ENCODE results near the gene NLRP14.

NLRP14 gene

DNA sequence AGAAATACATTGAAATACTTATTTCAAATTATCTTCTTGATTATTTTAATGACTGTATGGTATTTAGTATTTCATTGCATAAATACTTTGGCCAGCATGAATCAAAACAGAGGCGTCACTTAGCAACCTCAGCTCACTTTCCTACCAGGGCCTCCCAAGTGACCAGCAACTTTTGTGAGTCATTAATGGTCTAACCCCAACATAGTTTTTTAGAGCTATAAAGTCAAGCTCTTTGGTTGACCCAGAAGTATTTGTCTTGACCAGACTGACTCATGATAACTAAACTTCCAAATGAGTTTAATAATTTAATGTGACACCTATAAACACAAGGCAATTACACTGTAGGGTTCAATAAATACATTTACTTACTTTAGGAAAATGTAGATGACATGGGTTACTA, 40.6 kb downstream of the NLRP14 start:
- Histone ChIP-seq H3K9me3 (ENCODE audit: insufficient read depth, low read depth, low read length) (no peaks in the 10 kb centered on the region), H3K36me3 (ENCODE audit: insufficient read depth, low read length) (no peaks in the 10 kb centered on the region), H3K27ac (ENCODE audit: low read depth, low read length) (no peak overlapping the region), H3K9ac (ENCODE audit: low read depth, low read length) (no peak overlapping the region), H3K27me3 (ENCODE audit: insufficient read depth, low read length) (no peaks in the 10 kb centered on the region), H3K4me1 (ENCODE audit: insufficient read depth, low read length) (0 out of 2 replicates have a peak, but pooled peaks cover 4% of the 10 kb centered on the region), H3K4me3 (ENCODE audit: low read length) (no peak overlapping the region)
- WGBS = 94% methylated on average over 1 of the region's 1 CpG

DNA sequence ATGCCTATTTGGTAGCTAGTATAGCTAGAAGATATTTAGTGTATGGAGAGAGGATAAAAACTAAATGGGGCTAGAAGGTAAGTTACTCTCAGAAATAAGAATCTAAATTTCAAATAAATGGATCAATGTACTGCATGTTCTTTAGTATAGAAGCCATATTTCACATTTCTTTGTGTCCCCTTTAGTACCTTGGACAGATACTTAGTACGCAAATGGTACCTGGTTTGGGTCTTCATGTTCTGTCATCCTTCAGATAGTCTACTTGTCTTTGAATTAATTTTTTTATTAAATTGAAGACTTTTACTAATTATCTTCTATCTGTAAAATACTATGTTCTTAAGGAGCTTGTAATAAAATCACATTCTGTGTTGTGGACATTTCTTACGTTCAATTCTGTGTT, 42.3 kb downstream of the NLRP14 start:
- Histone ChIP-seq H3K9ac (ENCODE audit: low read depth, low read length) (no peak overlapping the region), H3K9me3 (ENCODE audit: insufficient read depth, low read depth, low read length) (no peaks in the 10 kb centered on the region), H3K27me3 (ENCODE audit: insufficient read depth, low read length) (no peaks in the 10 kb centered on the region), H3K36me3 (ENCODE audit: insufficient read depth, low read length) (no peaks in the 10 kb centered on the region), H3K4me1 (ENCODE audit: insufficient read depth, low read length) (0 out of 2 replicates have a peak, but pooled peaks cover 4% of the 10 kb centered on the region), H3K4me3 (ENCODE audit: low read length) (no peak overlapping the region), H3K27ac (ENCODE audit: low read depth, low read length) (no peak overlapping the region)
- WGBS = 90% methylated on average over 1 of the region's 2 CpGs

DNA sequence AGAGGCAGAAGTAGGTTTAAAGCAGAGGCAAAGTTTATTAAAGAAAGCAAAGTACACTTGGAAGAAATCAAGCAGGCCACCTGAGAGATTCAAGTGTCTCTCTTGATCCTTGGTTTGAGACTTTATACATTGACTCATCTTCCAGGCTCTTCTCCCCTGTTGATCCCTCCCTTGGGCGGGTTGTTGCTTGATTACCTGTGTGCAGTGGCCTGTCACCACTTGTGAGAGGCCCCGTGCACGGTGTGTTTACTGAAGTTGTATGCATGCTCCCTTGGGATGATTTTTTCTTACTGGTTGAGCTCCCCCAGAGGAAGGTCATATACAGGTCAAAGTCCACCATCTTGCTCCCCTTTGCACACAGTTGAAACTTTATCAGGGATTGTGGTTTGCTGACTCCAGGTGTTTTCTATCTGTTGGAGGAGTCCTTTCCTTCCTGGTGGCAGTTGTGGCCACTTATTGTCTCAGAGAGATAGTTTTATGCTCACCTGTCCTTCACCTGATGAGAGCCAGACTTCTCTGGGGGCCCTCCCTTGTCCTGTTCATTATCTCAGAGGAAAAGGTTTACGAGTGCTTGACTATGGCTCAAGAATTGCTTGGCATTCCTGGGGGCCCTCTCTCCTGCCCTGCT, 52.2 kb downstream of the NLRP14 start:
- H3K4me3 ChIP-seq (ENCODE audit: low read length) = no peak overlapping the region
- H3K27me3 ChIP-seq (ENCODE audit: insufficient read depth, low read length) = no peaks in the 10 kb centered on the region
- H3K9me3 ChIP-seq (ENCODE audit: insufficient read depth, low read depth, low read length) = no peaks in the 10 kb centered on the region
- H3K27ac ChIP-seq (ENCODE audit: low read depth, low read length) = no peak overlapping the region
- no peaks in the 10 kb centered on the region for H3K36me3 ChIP-seq (ENCODE audit: insufficient read depth, low read length)
- no peaks in the 10 kb centered on the region for H3K4me1 ChIP-seq (ENCODE audit: insufficient read depth, low read length)
- no peak overlapping the region for H3K9ac ChIP-seq (ENCODE audit: low read depth, low read length)
- 85% methylated on average over 4 of the region's 4 CpGs for WGBS

DNA sequence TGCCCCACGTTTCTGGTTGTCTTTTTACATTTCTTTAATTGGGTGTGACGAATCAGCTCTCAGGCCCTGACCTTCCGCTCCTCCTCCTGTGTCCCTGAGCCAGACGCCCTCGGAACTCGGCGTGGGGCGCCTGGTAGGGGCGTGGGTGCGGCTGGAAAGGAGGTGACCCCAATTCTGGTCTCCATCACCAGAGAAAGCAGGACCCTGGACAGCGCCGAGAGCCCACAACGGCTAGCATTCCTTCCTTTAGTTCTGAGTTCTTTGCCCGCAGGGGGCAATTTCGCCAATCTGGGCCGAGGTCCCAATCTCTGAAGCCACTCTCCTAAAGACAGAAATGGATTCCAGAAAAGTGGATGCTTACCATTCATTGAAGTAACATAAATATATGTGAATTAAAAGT, 56.8 kb downstream of the NLRP14 start:
- H3K27ac ChIP-seq (ENCODE audit: low read depth, low read length) = no peak overlapping the region
- H3K4me1 ChIP-seq (ENCODE audit: insufficient read depth, low read length) = no peaks in the 10 kb centered on the region
- peaks cover 17% of the 10 kb centered on the region for H3K9me3 ChIP-seq (ENCODE audit: insufficient read depth, low read depth, low read length)
- 77% methylated on average over 16 of the region's 16 CpGs for WGBS
- no peaks in the 10 kb centered on the region for H3K36me3 ChIP-seq (ENCODE audit: insufficient read depth, low read length)
- H3K27me3 ChIP-seq (ENCODE audit: insufficient read depth, low read length) = no peaks in the 10 kb centered on the region
- H3K9ac ChIP-seq (ENCODE audit: low read depth, low read length) = no peak overlapping the region
- no peak overlapping the region for H3K4me3 ChIP-seq (ENCODE audit: low read length)

DNA sequence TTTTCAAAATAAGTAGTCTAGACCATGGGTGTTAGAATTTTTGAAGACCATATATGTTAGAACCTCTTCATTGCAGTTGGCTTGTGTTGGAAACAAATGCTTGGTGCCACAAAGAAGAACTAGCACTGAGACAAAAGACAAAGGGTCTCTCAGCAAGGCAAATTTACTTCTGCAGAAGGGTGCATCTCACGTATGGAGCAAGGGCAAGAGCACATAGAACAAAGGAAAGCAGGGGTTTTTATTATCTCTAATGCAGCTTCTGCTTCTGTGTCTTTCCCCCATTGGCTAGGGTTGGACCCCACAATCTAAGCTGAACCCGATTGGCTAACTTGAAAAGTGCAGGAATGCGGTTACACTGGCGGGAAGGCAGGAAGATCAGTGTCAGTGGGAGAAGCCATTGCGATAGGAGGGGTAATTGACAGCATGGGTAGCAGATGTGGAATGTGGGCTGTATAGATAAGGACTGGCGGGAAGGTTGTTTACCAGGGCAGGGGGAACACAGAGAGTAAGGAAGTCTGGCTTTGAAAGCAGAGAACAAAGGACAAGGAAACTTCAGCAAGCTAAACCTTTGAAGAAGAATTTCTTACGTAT, 59.4 kb downstream of the NLRP14 start:
- H3K36me3 ChIP-seq (ENCODE audit: insufficient read depth, low read length) = no peaks in the 10 kb centered on the region
- no peak overlapping the region for H3K27ac ChIP-seq (ENCODE audit: low read depth, low read length)
- WGBS = 92% methylated on average over 7 of the region's 7 CpGs

DNA sequence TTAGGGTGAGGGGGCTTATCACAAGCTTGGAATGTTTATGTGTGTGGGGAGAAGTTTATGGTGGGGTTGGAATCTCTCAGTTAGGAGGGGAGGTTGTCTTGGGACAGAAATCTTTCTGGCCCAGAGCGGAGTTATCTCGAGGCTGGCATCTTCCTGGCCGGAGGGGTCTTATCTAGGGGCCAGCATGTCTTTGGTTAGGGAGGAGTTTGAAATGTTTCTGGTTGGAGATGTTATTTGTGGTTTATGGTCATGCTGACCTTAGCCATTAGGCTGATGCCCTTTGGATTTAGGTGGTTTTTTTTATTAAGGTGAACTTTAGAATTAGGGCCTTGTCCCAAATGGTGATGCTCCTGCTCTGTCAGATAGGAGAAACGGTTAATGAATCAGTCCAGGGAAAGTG, 60.6 kb downstream of the NLRP14 start:
- H3K9me3 ChIP-seq (ENCODE audit: insufficient read depth, low read depth, low read length) = peaks cover 17% of the 10 kb centered on the region
- 92% methylated on average over 4 of the region's 4 CpGs for WGBS

More for the DNA sequence above, 59.4 kb downstream of the NLRP14 start:
- Histone ChIP-seq H3K4me3 (ENCODE audit: low read length) (no peak overlapping the region), H3K9me3 (ENCODE audit: insufficient read depth, low read depth, low read length) (peaks cover 17% of the 10 kb centered on the region), H3K9ac (ENCODE audit: low read depth, low read length) (no peak overlapping the region), H3K27me3 (ENCODE audit: insufficient read depth, low read length) (no peaks in the 10 kb centered on the region), H3K4me1 (ENCODE audit: insufficient read depth, low read length) (no peaks in the 10 kb centered on the region)

DNA sequence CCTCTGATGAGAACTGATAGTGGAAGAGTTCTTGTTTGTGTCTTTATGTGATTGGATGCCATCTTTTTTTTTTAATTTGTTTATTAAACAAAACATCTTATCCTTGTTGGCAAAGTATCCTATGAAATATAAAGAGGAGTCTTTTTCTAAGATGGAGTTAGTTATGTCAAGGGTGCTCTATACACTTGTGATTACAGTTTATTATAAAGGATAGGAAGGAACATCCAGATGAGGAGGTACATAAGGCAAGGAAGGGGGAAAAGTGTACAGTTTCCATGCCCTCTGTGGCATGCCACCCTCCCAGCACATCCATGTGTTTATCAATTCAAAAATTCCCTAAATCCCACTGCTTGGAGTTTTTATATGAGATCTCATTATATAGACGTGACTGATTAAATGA, 61.2 kb downstream of the NLRP14 start:
- H3K27me3 ChIP-seq (ENCODE audit: insufficient read depth, low read length) = no peaks in the 10 kb centered on the region
- WGBS = 80% methylated on average over 1 of the region's 1 CpG
- no peak overlapping the region for H3K9ac ChIP-seq (ENCODE audit: low read depth, low read length)
- H3K4me1 ChIP-seq (ENCODE audit: insufficient read depth, low read length) = no peaks in the 10 kb centered on the region
- no peak overlapping the region for H3K4me3 ChIP-seq (ENCODE audit: low read length)
- H3K36me3 ChIP-seq (ENCODE audit: insufficient read depth, low read length) = no peaks in the 10 kb centered on the region
- no peak overlapping the region for H3K27ac ChIP-seq (ENCODE audit: low read depth, low read length)
- peaks cover 17% of the 10 kb centered on the region for H3K9me3 ChIP-seq (ENCODE audit: insufficient read depth, low read depth, low read length)

More for the DNA sequence above, 60.6 kb downstream of the NLRP14 start:
- no peak overlapping the region for H3K9ac ChIP-seq (ENCODE audit: low read depth, low read length)
- H3K27ac ChIP-seq (ENCODE audit: low read depth, low read length) = no peak overlapping the region
- no peaks in the 10 kb centered on the region for H3K36me3 ChIP-seq (ENCODE audit: insufficient read depth, low read length)
- H3K27me3 ChIP-seq (ENCODE audit: insufficient read depth, low read length) = no peaks in the 10 kb centered on the region
- H3K4me3 ChIP-seq (ENCODE audit: low read length) = no peak overlapping the region
- no peaks in the 10 kb centered on the region for H3K4me1 ChIP-seq (ENCODE audit: insufficient read depth, low read length)

DNA sequence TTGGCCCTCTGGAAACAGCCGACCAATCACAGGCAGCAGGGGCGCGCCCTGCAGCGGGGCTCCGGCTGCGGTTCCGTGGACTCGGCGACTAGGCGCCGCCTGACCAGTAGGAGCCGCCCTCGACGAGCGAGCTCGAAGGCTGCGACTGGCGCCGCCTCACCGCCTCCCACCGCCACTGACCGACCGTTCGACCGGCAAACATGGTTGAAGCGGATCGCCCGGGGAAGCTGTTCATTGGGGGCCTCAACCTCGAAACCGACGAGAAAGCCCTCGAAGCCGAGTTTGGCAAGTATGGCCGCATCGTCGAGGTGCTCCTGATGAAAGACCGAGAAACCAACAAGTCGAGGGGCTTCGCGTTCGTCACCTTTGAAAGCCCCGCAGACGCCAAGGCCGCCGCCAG, 68.6 kb downstream of the NLRP14 start, which contains the start of gene RBMXL2:
Gene RBMXL2 (plus strand): TSS at position 78 of the 400 bp plus-strand sequence. CDS start 123 bp downstream, at position 201.
- no peak within 1 kb of the TSS for H3K4me3 ChIP-seq (ENCODE audit: low read length)
- no peaks in the 10 kb centered on the region for H3K4me1 ChIP-seq (ENCODE audit: insufficient read depth, low read length)
- H3K36me3 ChIP-seq (ENCODE audit: insufficient read depth, low read length) = no peaks in the 10 kb centered on the region
- WGBS = 95% methylated on average over 45 of the region's 45 CpGs
- no peaks in the 10 kb centered on the region for H3K9me3 ChIP-seq (ENCODE audit: insufficient read depth, low read depth, low read length)
- no peak within 1 kb of the TSS for H3K9ac ChIP-seq (ENCODE audit: low read depth, low read length)
- no peaks in the 10 kb centered on the region for H3K27me3 ChIP-seq (ENCODE audit: insufficient read depth, low read length)
- no peak within 1 kb of the TSS for H3K27ac ChIP-seq (ENCODE audit: low read depth, low read length)

DNA sequence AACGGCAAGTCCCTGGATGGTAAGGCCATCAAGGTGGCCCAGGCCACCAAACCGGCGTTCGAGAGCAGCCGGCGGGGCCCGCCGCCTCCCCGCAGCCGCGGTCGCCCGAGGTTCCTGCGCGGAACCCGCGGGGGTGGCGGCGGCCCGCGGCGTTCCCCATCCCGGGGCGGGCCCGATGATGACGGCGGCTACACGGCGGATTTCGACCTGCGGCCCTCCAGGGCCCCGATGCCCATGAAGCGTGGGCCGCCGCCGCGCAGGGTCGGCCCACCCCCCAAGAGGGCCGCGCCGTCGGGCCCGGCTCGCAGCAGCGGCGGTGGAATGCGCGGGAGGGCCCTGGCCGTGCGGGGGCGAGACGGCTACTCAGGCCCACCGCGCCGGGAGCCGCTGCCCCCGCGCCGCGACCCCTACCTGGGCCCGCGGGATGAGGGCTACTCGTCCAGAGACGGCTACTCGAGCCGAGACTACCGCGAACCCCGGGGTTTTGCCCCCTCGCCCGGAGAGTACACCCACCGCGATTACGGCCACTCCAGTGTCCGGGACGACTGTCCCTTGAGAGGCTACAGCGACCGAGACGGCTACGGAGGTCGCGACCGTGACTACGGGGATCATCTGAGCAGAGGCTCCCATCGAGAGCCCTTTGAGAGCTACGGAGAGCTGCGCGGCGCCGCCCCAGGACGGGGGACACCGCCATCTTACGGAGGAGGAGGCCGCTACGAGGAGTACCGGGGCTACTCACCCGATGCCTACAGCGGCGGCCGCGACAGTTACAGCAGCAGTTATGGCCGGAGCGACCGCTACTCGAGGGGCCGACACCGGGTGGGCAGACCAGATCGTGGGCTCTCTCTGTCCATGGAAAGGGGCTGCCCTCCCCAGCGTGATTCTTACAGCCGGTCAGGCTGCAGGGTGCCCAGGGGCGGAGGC, 69.3 kb downstream of the NLRP14 start:
- Histone ChIP-seq H3K36me3 (ENCODE audit: insufficient read depth, low read length) (no peaks in the 10 kb centered on the region), H3K27me3 (ENCODE audit: insufficient read depth, low read length) (no peaks in the 10 kb centered on the region), H3K9ac (ENCODE audit: low read depth, low read length) (no peak overlapping the region), H3K9me3 (ENCODE audit: insufficient read depth, low read depth, low read length) (no peaks in the 10 kb centered on the region), H3K4me1 (ENCODE audit: insufficient read depth, low read length) (no peaks in the 10 kb centered on the region), H3K27ac (ENCODE audit: low read depth, low read length) (no peak overlapping the region), H3K4me3 (ENCODE audit: low read length) (no peak overlapping the region)
- WGBS = 98% methylated on average over 111 of the region's 111 CpGs

DNA sequence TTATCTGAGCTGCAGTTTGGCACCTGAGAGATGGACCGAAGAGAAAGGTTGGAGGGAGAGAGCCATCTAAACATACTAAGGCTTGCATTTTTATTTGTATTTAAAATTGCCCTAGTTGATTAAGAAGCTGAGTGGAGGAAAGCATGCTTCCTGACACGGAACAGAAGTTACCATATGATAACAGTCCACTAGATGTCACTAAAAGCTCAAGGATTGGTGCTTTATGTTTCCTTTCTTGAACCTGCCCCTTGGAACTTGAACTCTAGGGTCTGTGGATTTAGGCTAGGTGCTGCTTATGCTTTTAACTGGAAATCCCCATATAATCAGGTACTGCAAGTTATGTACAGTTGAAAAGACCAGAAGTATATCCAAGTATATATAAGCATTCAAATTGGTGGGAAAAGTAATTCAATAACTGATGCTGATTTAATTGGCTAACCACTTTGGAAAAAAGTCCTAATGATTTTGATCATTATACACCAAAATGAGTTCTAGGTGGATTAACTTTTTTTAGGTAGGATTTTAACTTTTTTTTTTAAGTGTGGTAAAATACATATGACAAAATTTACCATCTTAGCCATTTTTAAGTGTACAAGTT, 78.1 kb downstream of the NLRP14 start:
- Histone ChIP-seq H3K4me3 (ENCODE audit: low read length) (no peak overlapping the region), H3K27ac (ENCODE audit: low read depth, low read length) (no peak overlapping the region)

DNA sequence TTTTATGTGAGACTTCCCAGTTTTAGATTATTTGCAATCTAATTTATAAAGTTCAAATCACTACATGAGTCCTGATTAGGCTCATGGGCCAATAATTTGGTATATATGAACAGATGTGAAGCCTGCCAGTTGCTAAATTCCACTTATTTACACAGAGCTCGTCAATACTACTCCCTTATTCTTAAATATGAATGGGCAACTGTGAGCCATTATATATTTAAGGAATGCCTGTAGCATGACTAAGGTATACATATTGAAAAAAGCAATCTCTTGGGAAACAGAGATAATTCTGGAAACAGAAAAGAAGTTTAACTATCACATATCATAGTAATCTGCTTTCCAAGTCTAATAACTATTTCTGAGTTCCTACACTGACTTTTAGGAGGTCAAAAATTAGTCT, 95.5 kb downstream of the NLRP14 start:
- Histone ChIP-seq H3K27ac (ENCODE audit: low read depth, low read length) (no peak overlapping the region), H3K36me3 (ENCODE audit: insufficient read depth, low read length) (no peaks in the 10 kb centered on the region)

More for the DNA sequence above, 78.1 kb downstream of the NLRP14 start:
- H3K27me3 ChIP-seq (ENCODE audit: insufficient read depth, low read length) = 0 out of 2 replicates have a peak, but pooled peaks cover 3% of the 10 kb centered on the region
- H3K9ac ChIP-seq (ENCODE audit: low read depth, low read length) = no peak overlapping the region
- no peaks in the 10 kb centered on the region for H3K4me1 ChIP-seq (ENCODE audit: insufficient read depth, low read length)
- H3K36me3 ChIP-seq (ENCODE audit: insufficient read depth, low read length) = no peaks in the 10 kb centered on the region
- H3K9me3 ChIP-seq (ENCODE audit: insufficient read depth, low read depth, low read length) = no peaks in the 10 kb centered on the region
- WGBS = 10% methylated on average over 1 of the region's 2 CpGs

More for the DNA sequence above, 95.5 kb downstream of the NLRP14 start:
- no peak overlapping the region for H3K4me3 ChIP-seq (ENCODE audit: low read length)
- H3K27me3 ChIP-seq (ENCODE audit: insufficient read depth, low read length) = no peaks in the 10 kb centered on the region
- no peaks in the 10 kb centered on the region for H3K4me1 ChIP-seq (ENCODE audit: insufficient read depth, low read length)
- H3K9ac ChIP-seq (ENCODE audit: low read depth, low read length) = no peak overlapping the region
- no CpG with 5 or more reads among the region's 1 CpG for WGBS
- no peaks in the 10 kb centered on the region for H3K9me3 ChIP-seq (ENCODE audit: insufficient read depth, low read depth, low read length)
